Caco-2 (cell line): ENCODE results near the gene CCDC160. TPM values are rescaled to one million over a fixed set of nuclear protein-coding genes. Genes with fewer than 3 reads are reported as not detected.
"Not testable (repeated sequence)": the region's sequence is repeated elsewhere in the genome, so short reads cannot be mapped to it uniquely, and the experiment has no call there.

Source experiments
- BruUV-seq: library from RNA; stranded (reverse); fragments of 400-500 nt; replicated peaks from 2 replicates; lab custom pipeline; 2021; lab: Mats Ljungman, UMichigan
- CTCF ChIA-PET: fragments of 300-600 bp; sonication (Branson Sonifier 250); formaldehyde crosslinking; loops from one replicate; lab custom pipeline; 2022; ENCODE audit warnings: antibody characterized with exemption; lab: Charles Lee
- POLR2A ChIA-PET: fragments of 300-600 bp; sonication (Branson Sonifier 250); formaldehyde crosslinking; loops from one replicate; lab custom pipeline; 2022; ENCODE audit warnings: antibody characterized with exemption; lab: Charles Lee
- DNase-seq, 2 experiments: peaks; one replicate each; pipeline versions ENCODE4 v3.0.0 to v3.0.0-alpha.2; 2020 to 2022
- H3K27me3 ChIP-seq: replicated peaks from 2 replicates; pipeline ENCODE4 v1.6.0; 2011; ENCODE audit warnings: low read length; ENCODE audit not compliant: control insufficient read depth, insufficient read depth
- H3K36me3 ChIP-seq: 2 replicates; pipeline ENCODE4 v1.5.1; 2011; ENCODE audit warnings: low read length; ENCODE audit not compliant: control insufficient read depth, insufficient read depth
- H3K4me1 ChIP-seq: fragments of 250-450 bp; sonication (Bioruptor Pico); 2 replicates; pipeline ENCODE4 v1.5.1; 2020; ENCODE audit warnings: mild to moderate bottlenecking
- H3K4me3 ChIP-seq: 2 replicates; pipeline ENCODE4 v1.5.1; 2011; ENCODE audit warnings: low read depth, mild to moderate bottlenecking, control low read depth, low read length
- H3K9me3 ChIP-seq: fragments of 250-450 bp; sonication (Bioruptor Pico); 2 replicates; pipeline ENCODE4 v1.5.1; 2020; ENCODE audit warnings: mild to moderate bottlenecking, moderate library complexity
- H3K27ac Mint-ChIP-seq: one replicate; pipeline ENCODE4 v1.8.0; 2022; ENCODE audit warnings: mixed read lengths; ENCODE audit not compliant: unreplicated experiment
- H3K27me3 Mint-ChIP-seq: one replicate; pipeline ENCODE4 v1.8.0; 2022; ENCODE audit warnings: mixed read lengths; ENCODE audit not compliant: insufficient read depth, unreplicated experiment
- H3K36me3 Mint-ChIP-seq: one replicate; pipeline ENCODE4 v1.8.0; 2022; ENCODE audit warnings: mild to moderate bottlenecking, mixed read lengths; ENCODE audit not compliant: insufficient read depth, unreplicated experiment
- H3K4me1 Mint-ChIP-seq: one replicate; pipeline ENCODE4 v1.8.0; 2022; ENCODE audit warnings: low read depth, mixed read lengths; ENCODE audit not compliant: unreplicated experiment
- H3K4me3 Mint-ChIP-seq: one replicate; pipeline ENCODE4 v1.8.0; 2022; ENCODE audit warnings: mild to moderate bottlenecking, moderate library complexity, mixed read lengths; ENCODE audit not compliant: unreplicated experiment
- H3K9me3 Mint-ChIP-seq: one replicate; pipeline ENCODE4 v1.8.0; 2022; ENCODE audit warnings: mixed read lengths; ENCODE audit not compliant: unreplicated experiment
- intact Hi-C: fragments of 100-400 bp; cut with micrococcal nuclease; formaldehyde crosslinking; loops from one replicate; pipeline ENCODE4 v1.10.0; 2022; ENCODE audit not compliant: unreplicated experiment
- total RNA-seq: library from RNA; stranded (reverse); gene quantifications from 2 replicates; pipeline ENCODE4 v1.2.3, GENCODE V29; 2022
- TF ChIP-seq, protein P1 (sequence below), 2 experiments: fragments of 200-600 bp in 1 of 2; IDR thresholded peaks; 1 replicate in 1 of 2; 2 replicates in 1 of 2; pipeline versions ENCODE4 v1.5.1 to v1.8.0; 2011 to 2022; ENCODE audit warnings: antibody characterized with exemption in 1 of 2, control low read depth in 1 of 2, inconsistent platforms in 1 of 2, low read depth in 1 of 2, low read length in 1 of 2, mild to moderate bottlenecking in 1 of 2, moderate library complexity in 1 of 2; ENCODE audit not compliant: insufficient read depth in 1 of 2, severe bottlenecking in 1 of 2, unreplicated experiment in 1 of 2

Gene CCDC160
- total RNA-seq, 1 experiment from 2014 or later: 0.16 TPM

DNA sequence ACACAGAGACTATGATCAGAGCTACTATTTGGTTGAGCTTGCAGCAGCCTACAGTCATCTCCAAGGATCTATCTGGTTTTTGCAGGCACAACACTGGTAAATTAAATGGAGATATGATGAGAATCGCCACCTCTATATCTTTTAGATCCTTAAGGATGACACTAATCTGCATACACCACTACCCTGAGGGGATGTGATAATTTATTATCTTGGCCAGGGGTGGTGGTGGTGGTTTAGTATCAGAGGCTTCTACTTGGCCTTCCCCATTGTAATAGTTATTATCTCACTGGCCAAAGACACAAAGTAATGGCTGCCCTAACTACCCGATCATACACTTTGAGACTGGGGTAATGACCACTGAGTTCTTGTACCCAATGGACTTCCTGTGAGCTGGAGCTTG is 21.2 kb downstream of the CCDC160 start:
- intact Hi-C loops: no loop called here
- Mint-ChIP-seq H3K27me3 (no peaks in the 10 kb centered on the region), H3K36me3 (no peaks in the 10 kb centered on the region), H3K4me1 (no peaks in the 10 kb centered on the region), H3K4me3 (no peak overlapping the region), H3K27ac (no peak overlapping the region), H3K9me3 (no peaks in the 10 kb centered on the region)
- H3K4me3 ChIP-seq: no peak overlapping the region
- no peaks in the 10 kb centered on the region for H3K4me1 ChIP-seq
- DNase-seq: no peak
- no peaks in the 10 kb centered on the region for H3K27me3 ChIP-seq
- TF ChIP-seq, protein P1, sequence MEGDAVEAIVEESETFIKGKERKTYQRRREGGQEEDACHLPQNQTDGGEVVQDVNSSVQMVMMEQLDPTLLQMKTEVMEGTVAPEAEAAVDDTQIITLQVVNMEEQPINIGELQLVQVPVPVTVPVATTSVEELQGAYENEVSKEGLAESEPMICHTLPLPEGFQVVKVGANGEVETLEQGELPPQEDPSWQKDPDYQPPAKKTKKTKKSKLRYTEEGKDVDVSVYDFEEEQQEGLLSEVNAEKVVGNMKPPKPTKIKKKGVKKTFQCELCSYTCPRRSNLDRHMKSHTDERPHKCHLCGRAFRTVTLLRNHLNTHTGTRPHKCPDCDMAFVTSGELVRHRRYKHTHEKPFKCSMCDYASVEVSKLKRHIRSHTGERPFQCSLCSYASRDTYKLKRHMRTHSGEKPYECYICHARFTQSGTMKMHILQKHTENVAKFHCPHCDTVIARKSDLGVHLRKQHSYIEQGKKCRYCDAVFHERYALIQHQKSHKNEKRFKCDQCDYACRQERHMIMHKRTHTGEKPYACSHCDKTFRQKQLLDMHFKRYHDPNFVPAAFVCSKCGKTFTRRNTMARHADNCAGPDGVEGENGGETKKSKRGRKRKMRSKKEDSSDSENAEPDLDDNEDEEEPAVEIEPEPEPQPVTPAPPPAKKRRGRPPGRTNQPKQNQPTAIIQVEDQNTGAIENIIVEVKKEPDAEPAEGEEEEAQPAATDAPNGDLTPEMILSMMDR (IDR thresholded peaks at IDR 0.05; ENCODE audit: insufficient read depth in 1 of 2, low read depth in 1 of 2, low read length in 1 of 2, severe bottlenecking in 1 of 2, unreplicated experiment in 1 of 2): no peak
- CTCF ChIA-PET: no interaction called here
- no peaks in the 10 kb centered on the region for H3K9me3 ChIP-seq
- H3K36me3 ChIP-seq: no peaks in the 10 kb centered on the region
- POLR2A ChIA-PET: no interaction called here
- BruUV-seq: no TSS peak

DNA sequence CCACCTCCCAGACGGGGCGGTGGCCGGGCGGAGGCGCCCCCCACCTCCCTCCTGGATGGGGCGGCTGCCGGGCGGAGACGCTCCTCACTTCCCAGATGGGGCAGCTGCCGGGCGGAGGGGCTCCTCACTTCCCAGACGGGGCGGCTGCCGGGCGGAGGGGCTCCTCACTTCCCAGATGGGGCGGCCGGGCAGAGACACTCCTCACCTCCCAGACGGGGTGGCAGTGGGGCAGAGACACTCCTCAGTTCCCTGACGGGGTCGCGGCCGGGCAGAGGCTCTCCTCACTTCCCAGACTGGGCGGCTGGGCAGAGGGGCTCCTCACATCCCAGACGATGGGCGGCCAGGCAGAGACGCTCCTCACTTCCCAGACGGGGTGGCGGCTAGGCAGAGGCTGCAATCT is 49.0 kb downstream of the CCDC160 start:
- H3K36me3 ChIP-seq, H3K36me3 Mint-ChIP-seq, H3K4me1 ChIP-seq, H3K4me3 ChIP-seq, H3K9me3 ChIP-seq, DNase-seq, H3K9me3 Mint-ChIP-seq, POLR2A ChIA-PET, intact Hi-C loops, H3K4me1 Mint-ChIP-seq, H3K27me3 Mint-ChIP-seq, BruUV-seq, H3K27ac Mint-ChIP-seq, H3K4me3 Mint-ChIP-seq, H3K27me3 ChIP-seq: not testable (repeated sequence)
- CTCF ChIA-PET: interaction anchor here (0.7 kb wide), 1 partner anchor 13 kb away, joined by 4 read pairs; no protein-coding TSS in a partner anchor

DNA sequence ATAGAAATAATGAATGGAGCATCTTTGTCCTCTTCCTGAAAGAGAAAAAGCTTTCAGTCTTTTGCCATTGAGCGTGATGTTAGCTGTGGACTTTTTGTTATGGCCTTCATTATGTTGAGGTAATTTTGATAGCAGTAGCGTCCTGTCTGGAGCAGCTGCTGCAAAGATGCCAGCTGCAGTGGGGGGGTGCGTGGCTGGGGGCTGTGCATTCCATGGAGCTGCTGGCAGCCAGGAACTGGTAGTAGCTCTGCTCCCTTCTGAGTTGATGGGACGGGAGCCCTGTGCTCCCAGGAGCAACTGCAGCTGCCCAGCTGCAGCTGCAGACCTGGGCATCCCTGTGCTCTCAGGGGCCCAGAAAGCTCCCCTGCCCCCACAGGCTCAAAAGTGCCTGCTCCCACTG is 50.4 kb downstream of the CCDC160 start:
- Mint-ChIP-seq H3K4me3 (no peak overlapping the region), H3K4me1 (no peaks in the 10 kb centered on the region), H3K27ac (no peak overlapping the region), H3K36me3 (no peaks in the 10 kb centered on the region), H3K27me3 (no peaks in the 10 kb centered on the region), H3K9me3 (no peaks in the 10 kb centered on the region)
- no TSS peak for BruUV-seq
- POLR2A ChIA-PET: no interaction called here
- H3K9me3 ChIP-seq: no peaks in the 10 kb centered on the region
- no peaks in the 10 kb centered on the region for H3K36me3 ChIP-seq
- CTCF ChIA-PET: no interaction called here
- intact Hi-C loops: no loop called here
- DNase-seq: no peak
- H3K4me3 ChIP-seq: no peak overlapping the region
- TF ChIP-seq, protein P1 (IDR thresholded peaks at IDR 0.05; ENCODE audit: insufficient read depth in 1 of 2, low read depth in 1 of 2, low read length in 1 of 2, severe bottlenecking in 1 of 2, unreplicated experiment in 1 of 2): no peak
- H3K27me3 ChIP-seq: no peaks in the 10 kb centered on the region
- no peaks in the 10 kb centered on the region for H3K4me1 ChIP-seq

DNA sequence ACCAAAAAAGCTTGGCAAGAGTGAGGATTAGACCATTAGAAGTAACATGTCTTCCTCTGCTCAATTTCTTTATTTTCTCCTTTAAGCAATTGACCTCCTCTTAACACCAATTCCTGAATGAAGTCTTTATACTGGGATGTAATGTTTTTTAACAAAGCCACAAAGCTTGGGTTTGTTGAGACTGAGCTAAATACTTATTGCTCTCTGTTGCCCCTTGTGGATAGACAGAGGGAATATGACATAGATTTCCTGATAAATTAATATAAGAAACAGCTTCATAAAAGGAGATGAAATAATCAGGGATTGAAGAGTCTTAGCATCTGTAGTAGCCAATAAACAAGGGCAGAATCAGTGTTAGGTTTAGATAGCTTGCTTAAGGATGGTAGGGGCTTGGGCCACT is 57.6 kb downstream of the CCDC160 start:
- H3K4me1 Mint-ChIP-seq: no peaks in the 10 kb centered on the region
- POLR2A ChIA-PET: no interaction called here
- Histone ChIP-seq H3K4me3 (no peak overlapping the region), H3K36me3 (no peaks in the 10 kb centered on the region), H3K4me1 (no peaks in the 10 kb centered on the region), H3K27me3 (no peaks in the 10 kb centered on the region), H3K9me3 (no peaks in the 10 kb centered on the region)
- H3K27me3 Mint-ChIP-seq: peaks cover 8% of the 10 kb centered on the region
- no peak overlapping the region for H3K4me3 Mint-ChIP-seq
- intact Hi-C loops: no loop called here
- no peaks in the 10 kb centered on the region for H3K9me3 Mint-ChIP-seq
- H3K36me3 Mint-ChIP-seq: no peaks in the 10 kb centered on the region
- TF ChIP-seq, protein P1 (IDR thresholded peaks at IDR 0.05; ENCODE audit: insufficient read depth in 1 of 2, low read depth in 1 of 2, low read length in 1 of 2, severe bottlenecking in 1 of 2, unreplicated experiment in 1 of 2): no peak
- H3K27ac Mint-ChIP-seq: no peak overlapping the region
- BruUV-seq: no TSS peak
- DNase-seq: no peak
- CTCF ChIA-PET: interaction anchor here (0.6 kb wide), 1 partner anchor 268 kb away, joined by 4 read pairs; no protein-coding TSS in a partner anchor
